Neural cell (in vitro differentiated cells): ENCODE measurements around the gene ALX4. TPM values are rescaled to one million over a fixed set of nuclear protein-coding genes. Genes with fewer than 3 reads are reported as not detected.

Source experiments
- H2AFZ ChIP-seq: fragments of 200-600, 300-800 bp; sonication (generic), shearing (Covaris generic); 2 replicates; pipeline ENCODE4 v1.6.0; 2014; ENCODE audit warnings: low read depth, mild to moderate bottlenecking, antibody characterized with exemption, low read length, moderate library complexity
- H3F3A ChIP-seq: fragments of 200-600 bp; shearing (Covaris generic); 2 replicates; pipeline ENCODE4 v1.6.1; 2016; ENCODE audit warnings: mild to moderate bottlenecking, moderate library complexity, mixed read lengths, antibody characterized with exemption, low read length; ENCODE audit not compliant: insufficient read depth, poor library complexity, severe bottlenecking
- H3K27ac ChIP-seq: fragments of 200-600, 300-800 bp; sonication (generic), shearing (Covaris generic); 2 replicates; pipeline ENCODE4 v1.5.1; 2014; ENCODE audit warnings: mild to moderate bottlenecking, low read length, moderate library complexity
- H3K27me3 ChIP-seq: fragments of 300-800, 200-600 bp; sonication (generic), shearing (Covaris generic); 2 replicates; pipeline ENCODE4 v1.6.0; 2014; ENCODE audit warnings: mild to moderate bottlenecking, low read depth, low read length, moderate library complexity; ENCODE audit not compliant: insufficient read depth
- H3K36me3 ChIP-seq: fragments of 300-800, 200-600 bp; sonication (generic), shearing (Covaris generic); 2 replicates; pipeline ENCODE4 v1.5.1; 2014; ENCODE audit warnings: mild to moderate bottlenecking, antibody characterized with exemption, low read length, moderate library complexity; ENCODE audit not compliant: insufficient read depth
- H3K4me2 ChIP-seq: fragments of 300-800, 200-600 bp; sonication (generic), shearing (Covaris generic); 2 replicates; pipeline ENCODE4 v1.6.0; 2014; ENCODE audit warnings: mild to moderate bottlenecking, low read length
- H3K4me3 ChIP-seq: fragments of 300-800, 200-600 bp; sonication (generic), shearing (Covaris generic); 2 replicates; pipeline ENCODE4 v1.5.1; 2014; ENCODE audit warnings: mild to moderate bottlenecking, low read length, moderate library complexity
- H3K79me2 ChIP-seq: fragments of 200-600 bp; shearing (Covaris generic); replicated peaks from 2 replicates; pipeline ENCODE4 v1.6.0; 2014; ENCODE audit warnings: mild to moderate bottlenecking, low read length, moderate library complexity; ENCODE audit not compliant: insufficient read depth
- H3K9ac ChIP-seq: fragments of 300-800, 200-600 bp; sonication (generic), shearing (Covaris generic); 2 replicates; pipeline ENCODE4 v1.6.1; 2016; ENCODE audit warnings: mild to moderate bottlenecking, low read length, mixed read lengths
- H3K9me2 ChIP-seq: fragments of 200-600 bp; shearing (Covaris generic); 2 replicates; pipeline ENCODE4 v1.6.1; 2016; ENCODE audit warnings: mild to moderate bottlenecking, low read length, mixed read lengths; ENCODE audit not compliant: insufficient read depth
- H3K9me3 ChIP-seq: fragments of 200-600, 300-800 bp; sonication (generic), shearing (Covaris generic); 2 replicates; pipeline ENCODE4 v1.6.1; 2016; ENCODE audit warnings: mild to moderate bottlenecking, mixed run types, low read length, moderate library complexity, mixed read lengths
- H4K20me1 ChIP-seq: fragments of 200-600 bp; shearing (Covaris generic); 2 replicates; pipeline ENCODE4 v1.6.1; 2016; ENCODE audit warnings: mild to moderate bottlenecking, mixed run types; ENCODE audit not compliant: insufficient read depth
- EP300 ChIP-seq: fragments of 450-650 bp; conservative IDR thresholded peaks from 2 replicates; pipeline ENCODE4 v1.6.1; 2014; ENCODE audit warnings: antibody characterized with exemption, mild to moderate bottlenecking, moderate library complexity; ENCODE audit not compliant: poor library complexity, severe bottlenecking
- EZH2 ChIP-seq: fragments of 200-600, 300-800 bp; shearing (Covaris generic), sonication (generic); IDR thresholded peaks from 2 replicates; pipeline ENCODE4 v1.6.1; 2014; ENCODE audit warnings: antibody characterized with exemption, low read length, borderline replicate concordance, mild to moderate bottlenecking; ENCODE audit not compliant: insufficient read depth, poor library complexity, severe bottlenecking
- MXI1 ChIP-seq: fragments of 450-650 bp; conservative IDR thresholded peaks from 2 replicates; pipeline ENCODE4 v1.6.1; 2014; ENCODE audit warnings: antibody characterized with exemption, mild to moderate bottlenecking; ENCODE audit not compliant: poor library complexity, severe bottlenecking
- POLR2AphosphoS5 ChIP-seq: IDR thresholded peaks from 2 replicates; pipeline ENCODE4 v1.6.1; 2012
- RAD21 ChIP-seq: fragments of 450-650 bp; conservative IDR thresholded peaks from 2 replicates; pipeline ENCODE4 v1.6.1; 2014; ENCODE audit warnings: antibody characterized with exemption, mild to moderate bottlenecking, moderate library complexity
- SMC3 ChIP-seq: fragments of 450-650 bp; conservative IDR thresholded peaks from 2 replicates; pipeline ENCODE4 v1.6.1; 2014; ENCODE audit warnings: antibody characterized with exemption, mild to moderate bottlenecking, moderate library complexity; ENCODE audit not compliant: poor library complexity
- TAF1 ChIP-seq: IDR thresholded peaks from 2 replicates; pipeline ENCODE4 v1.6.1; 2012; ENCODE audit warnings: low read depth
- polyA plus RNA-seq: library from polyadenylated mRNA; depleted of rRNA; stranded (reverse); fragments of >200 nt; gene quantifications from 2 replicates; pipeline ENCODE4 v1.2.3, GENCODE V29; 2014
- TF ChIP-seq, protein P1 (sequence below): fragments of 450-650 bp; IDR thresholded peaks from 2 replicates; pipeline ENCODE4 v1.5.1; 2014; ENCODE audit warnings: antibody characterized with exemption, mild to moderate bottlenecking, moderate library complexity; ENCODE audit not compliant: poor library complexity, severe bottlenecking
- TF ChIP-seq, protein P2 (sequence below): IDR thresholded peaks from 2 replicates; pipeline ENCODE4 v1.6.1; 2012; ENCODE audit warnings: borderline replicate concordance

Gene ALX4
- polyA plus RNA-seq, 1 donor from 2014 or later: not detected

DNA sequence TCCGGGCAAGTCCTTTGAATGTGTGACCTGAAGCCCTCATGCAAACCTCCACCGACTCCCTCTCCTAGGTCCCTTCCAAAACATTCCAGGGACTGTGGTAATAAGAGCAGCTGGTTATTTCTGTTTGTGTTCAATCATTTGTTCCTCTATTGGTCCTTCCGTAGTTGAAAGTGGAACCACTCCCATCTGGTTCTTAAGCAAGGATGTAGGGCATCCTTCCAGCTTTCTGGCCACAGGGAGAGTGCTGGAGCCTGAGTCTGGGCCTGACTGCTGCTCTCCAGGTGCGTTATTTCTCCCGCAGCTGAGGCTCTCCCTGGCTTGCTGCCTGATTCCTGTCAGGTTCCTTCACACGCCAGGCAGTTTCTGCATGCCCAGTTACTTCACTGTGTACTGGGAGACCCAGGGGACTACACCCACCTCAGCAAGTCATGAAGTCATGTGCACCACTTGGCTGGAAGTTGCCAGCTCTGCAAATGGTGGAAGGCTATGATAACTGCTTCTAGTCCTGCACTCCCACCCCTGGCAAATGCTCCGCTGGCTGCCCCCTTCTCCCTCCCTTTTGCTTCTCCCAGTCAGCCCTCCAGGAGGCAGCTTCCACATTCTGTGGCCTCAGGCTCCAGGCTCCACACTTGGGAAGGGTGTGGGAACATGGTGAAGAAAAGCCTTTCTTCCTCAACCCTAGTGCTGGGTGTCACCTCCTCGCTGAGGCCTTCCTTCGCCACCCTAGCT, 4.0 kb upstream of the ALX4 start:
- Histone ChIP-seq H3K4me2 (no peak overlapping the region), H4K20me1 (no peaks in the 10 kb centered on the region), H3K36me3 (no peaks in the 10 kb centered on the region), H3K9me2 (no peaks in the 10 kb centered on the region), H3K9ac (no peak overlapping the region), H3K9me3 (no peaks in the 10 kb centered on the region), H3K79me2 (no peaks in the 10 kb centered on the region), H3K4me3 (no peak overlapping the region), H3K27me3 (peaks cover 100% of the 10 kb centered on the region), H3F3A (no peaks in the 10 kb centered on the region), H3K27ac (no peak overlapping the region), H2AFZ (no peak overlapping the region)
- TF ChIP-seq SMC3 (no peak), POLR2AphosphoS5 (no peak), EZH2 (no peak), MXI1 (no peak), EP300 (no peak)
- TF ChIP-seq, protein P1, sequence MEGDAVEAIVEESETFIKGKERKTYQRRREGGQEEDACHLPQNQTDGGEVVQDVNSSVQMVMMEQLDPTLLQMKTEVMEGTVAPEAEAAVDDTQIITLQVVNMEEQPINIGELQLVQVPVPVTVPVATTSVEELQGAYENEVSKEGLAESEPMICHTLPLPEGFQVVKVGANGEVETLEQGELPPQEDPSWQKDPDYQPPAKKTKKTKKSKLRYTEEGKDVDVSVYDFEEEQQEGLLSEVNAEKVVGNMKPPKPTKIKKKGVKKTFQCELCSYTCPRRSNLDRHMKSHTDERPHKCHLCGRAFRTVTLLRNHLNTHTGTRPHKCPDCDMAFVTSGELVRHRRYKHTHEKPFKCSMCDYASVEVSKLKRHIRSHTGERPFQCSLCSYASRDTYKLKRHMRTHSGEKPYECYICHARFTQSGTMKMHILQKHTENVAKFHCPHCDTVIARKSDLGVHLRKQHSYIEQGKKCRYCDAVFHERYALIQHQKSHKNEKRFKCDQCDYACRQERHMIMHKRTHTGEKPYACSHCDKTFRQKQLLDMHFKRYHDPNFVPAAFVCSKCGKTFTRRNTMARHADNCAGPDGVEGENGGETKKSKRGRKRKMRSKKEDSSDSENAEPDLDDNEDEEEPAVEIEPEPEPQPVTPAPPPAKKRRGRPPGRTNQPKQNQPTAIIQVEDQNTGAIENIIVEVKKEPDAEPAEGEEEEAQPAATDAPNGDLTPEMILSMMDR: no peak

DNA sequence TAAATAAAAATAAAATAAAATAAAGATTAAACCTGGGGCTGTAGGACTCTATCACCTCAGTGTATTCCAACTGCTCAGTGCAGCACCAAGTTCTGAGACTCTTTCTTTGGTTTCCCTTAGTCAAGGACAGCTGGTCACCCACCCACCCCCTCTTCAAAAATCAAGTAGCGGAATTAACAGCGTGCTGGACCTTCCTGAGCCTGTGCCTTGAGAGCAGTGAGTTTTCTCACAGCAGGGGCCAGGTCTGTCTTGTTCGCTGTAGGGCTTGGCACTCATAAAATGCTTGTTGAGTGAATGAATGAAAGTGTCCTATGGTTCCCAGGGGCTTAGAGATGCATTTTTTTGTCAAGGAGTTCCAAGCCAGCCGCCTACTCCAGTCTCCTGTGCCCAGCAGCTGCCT, 2.9 kb upstream of the ALX4 start:
- Histone ChIP-seq H3K4me3 (no peak overlapping the region), H3K79me2 (no peaks in the 10 kb centered on the region), H3K9me3 (no peaks in the 10 kb centered on the region), H2AFZ (no peak overlapping the region), H3K9me2 (no peaks in the 10 kb centered on the region), H3K27me3 (peaks cover 100% of the 10 kb centered on the region), H3K4me2 (no peak overlapping the region), H3K36me3 (no peaks in the 10 kb centered on the region), H3K9ac (no peak overlapping the region), H3K27ac (no peak overlapping the region), H3F3A (no peaks in the 10 kb centered on the region), H4K20me1 (no peaks in the 10 kb centered on the region)
- TF ChIP-seq EP300 (no peak), TAF1 (no peak), POLR2AphosphoS5 (no peak), EZH2 (no peak), SMC3 (no peak), MXI1 (no peak), RAD21 (no peak)
- TF ChIP-seq, protein P2, sequence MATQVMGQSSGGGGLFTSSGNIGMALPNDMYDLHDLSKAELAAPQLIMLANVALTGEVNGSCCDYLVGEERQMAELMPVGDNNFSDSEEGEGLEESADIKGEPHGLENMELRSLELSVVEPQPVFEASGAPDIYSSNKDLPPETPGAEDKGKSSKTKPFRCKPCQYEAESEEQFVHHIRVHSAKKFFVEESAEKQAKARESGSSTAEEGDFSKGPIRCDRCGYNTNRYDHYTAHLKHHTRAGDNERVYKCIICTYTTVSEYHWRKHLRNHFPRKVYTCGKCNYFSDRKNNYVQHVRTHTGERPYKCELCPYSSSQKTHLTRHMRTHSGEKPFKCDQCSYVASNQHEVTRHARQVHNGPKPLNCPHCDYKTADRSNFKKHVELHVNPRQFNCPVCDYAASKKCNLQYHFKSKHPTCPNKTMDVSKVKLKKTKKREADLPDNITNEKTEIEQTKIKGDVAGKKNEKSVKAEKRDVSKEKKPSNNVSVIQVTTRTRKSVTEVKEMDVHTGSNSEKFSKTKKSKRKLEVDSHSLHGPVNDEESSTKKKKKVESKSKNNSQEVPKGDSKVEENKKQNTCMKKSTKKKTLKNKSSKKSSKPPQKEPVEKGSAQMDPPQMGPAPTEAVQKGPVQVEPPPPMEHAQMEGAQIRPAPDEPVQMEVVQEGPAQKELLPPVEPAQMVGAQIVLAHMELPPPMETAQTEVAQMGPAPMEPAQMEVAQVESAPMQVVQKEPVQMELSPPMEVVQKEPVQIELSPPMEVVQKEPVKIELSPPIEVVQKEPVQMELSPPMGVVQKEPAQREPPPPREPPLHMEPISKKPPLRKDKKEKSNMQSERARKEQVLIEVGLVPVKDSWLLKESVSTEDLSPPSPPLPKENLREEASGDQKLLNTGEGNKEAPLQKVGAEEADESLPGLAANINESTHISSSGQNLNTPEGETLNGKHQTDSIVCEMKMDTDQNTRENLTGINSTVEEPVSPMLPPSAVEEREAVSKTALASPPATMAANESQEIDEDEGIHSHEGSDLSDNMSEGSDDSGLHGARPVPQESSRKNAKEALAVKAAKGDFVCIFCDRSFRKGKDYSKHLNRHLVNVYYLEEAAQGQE: no peak
- TF ChIP-seq, protein P1: no peak
